ENCODE measurements around the gene TRIP12.
"Not testable (repeated sequence)": the region's sequence is repeated elsewhere in the genome, so short reads cannot be mapped to it uniquely, and the experiment has no call there.

TRIP12 gene

GRCh38 chr2:229774237-229774636 lies 147.6 kb downstream of the TRIP12 start:
- DNase-seq (ENCODE audit: low read depth, low spot score): no peak

DNA sequence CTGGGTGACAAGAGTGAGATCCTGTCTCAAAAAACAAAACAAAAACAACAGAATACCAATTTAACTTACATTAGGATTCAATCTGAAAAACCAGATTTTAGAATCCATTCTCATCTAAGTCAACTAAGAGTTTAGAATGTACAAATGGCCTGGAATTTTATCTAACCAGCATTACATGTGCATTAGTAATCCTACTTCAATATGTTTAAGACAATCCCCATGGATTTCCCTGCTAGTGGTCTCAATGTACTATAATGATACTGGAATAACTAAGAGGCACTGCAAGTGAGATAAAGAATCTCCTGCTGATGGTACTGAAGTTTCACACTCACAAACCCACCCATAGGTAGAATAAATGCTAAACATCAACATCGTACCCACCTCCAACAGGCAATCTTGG lies 153.6 kb downstream of the TRIP12 start:
- DNase-seq (ENCODE audit: low read depth, low spot score): no peak

GRCh38 chr2:229765721-229766120 lies 156.1 kb downstream of the TRIP12 start:
- no peak for DNase-seq (ENCODE audit: low read depth, low spot score)

GRCh38 chr2:229761663-229762062 lies 160.1 kb downstream of the TRIP12 start:
- no peak for DNase-seq (ENCODE audit: low read depth, low spot score)

GRCh38 chr2:229757462-229757861 lies 164.3 kb downstream of the TRIP12 start:
- not testable (repeated sequence) for DNase-seq (ENCODE audit: low read depth, low spot score)

- DNase-seq (ENCODE audit: low read depth, low spot score): no peak
Measured at GRCh38 chr2:229752970-229753729, 168.7 kb downstream of the TRIP12 start.

GRCh38 chr2:229749779-229750178 lies 172.0 kb downstream of the TRIP12 start:
- DNase-seq (ENCODE audit: low read depth, low spot score): no peak

- no peak for DNase-seq (ENCODE audit: low read depth, low spot score)
Measured at GRCh38 chr2:229748950-229749349, 172.9 kb downstream of the TRIP12 start.

GRCh38 chr2:229742691-229743090 lies 179.1 kb downstream of the TRIP12 start:
- not testable (repeated sequence) for DNase-seq (ENCODE audit: low read depth, low spot score)

GRCh38 chr2:229740279-229740678 lies 181.5 kb downstream of the TRIP12 start:
- DNase-seq (ENCODE audit: low read depth, low spot score): no peak

DNA sequence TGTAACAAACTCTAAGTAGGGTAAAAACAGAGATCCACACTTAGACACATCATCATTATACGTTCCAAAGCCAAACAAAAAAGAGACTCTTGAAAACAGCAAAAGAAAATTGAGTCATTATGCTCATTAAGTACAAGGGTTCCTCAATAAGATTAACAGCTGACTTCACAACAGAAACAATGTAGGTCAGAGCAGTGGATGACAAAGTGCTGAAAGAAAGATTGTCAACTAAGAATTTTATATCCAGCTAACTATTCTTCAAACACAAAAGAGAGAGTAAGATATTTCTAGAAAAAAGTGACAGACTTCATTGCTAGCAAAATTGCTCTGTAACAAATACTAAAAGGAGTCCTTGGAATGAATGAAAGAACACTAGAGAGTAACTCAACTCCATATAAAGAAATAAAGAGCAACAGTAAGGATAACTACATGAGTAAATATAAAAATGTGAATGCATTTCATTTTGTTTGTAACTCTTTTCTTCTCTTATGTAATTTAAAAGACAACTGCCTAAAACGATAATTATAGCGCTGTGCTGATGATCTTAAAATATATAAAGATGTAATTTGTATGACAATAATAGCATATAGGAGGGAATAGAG lies 183.7 kb downstream of the TRIP12 start:
- no peak for DNase-seq (ENCODE audit: low read depth, low spot score)

DNA sequence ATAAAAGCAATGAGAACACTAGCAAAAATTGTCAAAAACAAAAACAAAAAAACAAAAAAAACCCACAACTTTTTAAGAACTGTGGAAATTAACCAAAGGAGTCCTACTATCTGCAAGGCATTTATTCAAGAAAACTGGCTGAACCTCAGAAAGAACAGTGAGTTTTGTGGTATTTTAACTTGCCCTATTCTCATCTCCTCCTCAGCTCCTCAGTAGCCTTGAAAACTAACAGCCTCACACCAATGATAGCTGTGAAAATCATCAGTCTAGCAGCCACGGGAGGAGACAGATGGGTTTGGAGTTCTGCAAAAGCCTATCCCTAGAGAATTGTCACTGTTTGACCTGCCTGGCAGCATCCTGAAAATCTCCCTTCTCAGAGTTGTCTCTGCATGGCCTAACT lies 187.4 kb downstream of the TRIP12 start:
- DNase-seq (ENCODE audit: low read depth, low spot score): no peak

GRCh38 chr2:229733611-229734245 lies 188.1 kb downstream of the TRIP12 start:
- DNase-seq (ENCODE audit: low read depth, low spot score): no peak

- no peak for DNase-seq (ENCODE audit: low read depth, low spot score)
Measured at GRCh38 chr2:229732897-229733296, 188.9 kb downstream of the TRIP12 start.

DNA sequence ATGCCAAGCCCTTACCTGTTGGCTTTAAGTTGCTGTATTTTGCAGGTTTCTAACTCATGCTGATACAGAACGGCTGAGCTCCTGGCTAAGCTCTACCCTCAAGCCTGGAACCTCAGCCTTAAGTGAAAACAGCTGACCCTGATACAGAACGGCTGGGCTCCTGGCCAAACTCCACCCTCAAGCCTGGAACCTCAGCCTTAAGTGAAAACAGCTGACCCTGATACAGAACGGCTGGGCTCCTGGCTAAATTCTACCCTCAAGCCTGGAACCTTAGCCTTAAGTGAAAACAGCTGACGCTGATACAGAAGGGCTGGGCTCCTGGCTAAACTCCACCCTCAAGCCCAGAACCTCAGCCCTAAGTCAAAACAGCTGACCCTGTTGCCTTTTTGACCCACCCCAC lies 189.9 kb downstream of the TRIP12 start:
- DNase-seq (ENCODE audit: low read depth, low spot score): no peak

DNA sequence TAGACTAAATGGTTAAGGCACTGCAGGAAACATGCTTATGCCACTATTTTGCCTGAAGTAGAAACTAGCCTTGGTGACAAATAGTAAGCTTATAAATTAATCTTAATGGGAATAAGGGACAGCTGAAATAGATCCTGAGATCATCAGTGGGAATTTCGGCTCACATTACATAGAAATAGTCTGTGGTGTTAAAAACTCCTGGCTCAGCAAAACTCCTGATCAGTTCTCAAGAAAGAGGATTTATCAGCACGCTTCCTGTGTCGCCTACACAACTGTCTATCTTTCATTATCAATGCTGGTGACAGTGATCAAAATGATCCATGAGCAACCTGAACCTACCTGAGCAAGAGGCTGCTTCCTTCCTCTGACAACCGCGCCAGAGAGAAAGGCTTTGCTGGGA lies 190.4 kb downstream of the TRIP12 start:
- DNase-seq (ENCODE audit: low read depth, low spot score): no peak

DNA sequence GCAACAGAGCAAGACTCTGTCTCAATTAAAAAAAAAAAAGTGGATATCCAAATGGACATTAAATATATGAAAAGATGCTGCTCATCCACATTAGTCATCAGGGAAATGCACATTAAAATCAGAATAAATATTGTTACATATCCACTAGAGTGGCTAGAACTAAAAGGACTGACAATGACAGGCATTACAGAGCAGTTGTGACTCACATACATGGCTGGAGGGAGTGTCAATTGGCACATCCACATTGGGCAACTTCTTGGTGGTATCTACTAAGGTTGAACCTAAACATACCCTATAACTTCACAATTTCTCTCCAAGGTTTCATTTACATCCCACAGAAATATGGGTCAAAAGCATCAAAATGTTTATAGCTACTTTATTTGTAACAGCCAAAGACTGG lies 193.4 kb downstream of the TRIP12 start:
- no peak for DNase-seq (ENCODE audit: low read depth, low spot score)

- no peak for DNase-seq (ENCODE audit: low read depth, low spot score)
Measured at GRCh38 chr2:229726643-229727042, 195.2 kb downstream of the TRIP12 start.

- no peak for DNase-seq (ENCODE audit: low read depth, low spot score)
Measured at GRCh38 chr2:229725716-229726574, 195.9 kb downstream of the TRIP12 start.

GRCh38 chr2:229723192-229723591 lies 198.6 kb downstream of the TRIP12 start:
- DNase-seq (ENCODE audit: low read depth, low spot score): not testable (repeated sequence)

DNA sequence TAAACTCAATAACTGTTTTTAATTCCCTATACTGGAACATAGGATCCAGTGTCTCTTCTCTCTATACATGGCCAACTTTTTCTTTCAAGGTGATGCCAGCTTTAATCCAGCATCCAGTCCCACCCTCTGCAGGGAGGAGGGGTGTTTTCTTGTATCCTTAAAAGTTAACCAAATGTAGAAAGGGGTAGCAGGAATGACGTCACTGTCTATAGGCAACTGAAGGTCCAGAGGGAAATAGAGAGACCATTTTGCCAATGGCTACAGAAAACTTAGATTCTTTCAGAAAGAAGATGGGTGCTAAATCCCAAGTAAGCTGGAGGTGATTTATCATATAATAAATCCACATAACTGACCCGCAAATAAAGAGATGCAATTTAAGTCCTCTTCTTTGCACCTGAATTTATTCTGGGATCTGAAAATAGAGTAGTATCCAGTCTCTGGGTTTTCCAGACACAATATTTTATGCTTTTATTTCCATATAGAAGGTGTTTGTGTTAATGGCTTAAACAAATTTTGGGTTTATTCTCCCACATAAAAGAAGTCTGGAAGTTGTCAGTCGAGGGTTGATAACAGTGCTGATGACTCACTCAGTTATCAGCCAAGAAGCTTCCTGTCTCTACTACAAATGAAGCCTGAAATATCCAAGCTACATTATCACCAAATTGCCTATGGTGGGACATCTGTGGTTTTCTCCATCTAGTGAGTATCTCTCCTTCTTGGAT lies 201.7 kb downstream of the TRIP12 start:
- DNase-seq (ENCODE audit: low read depth, low spot score): no peak

Measured in activated CD4-positive, CD25-positive, alpha-beta regulatory T cell treated with anti-CD3 and anti-CD28 coated beads, Interleukin-2, amount 50 U/mL, for 16 hours (primary cell).